OCI-LY1 (cell line): ENCODE results near the gene C9orf78.

Source experiments
- H2AFZ ChIP-seq: fragments of 200-600 bp; sonication (generic), shearing (Covaris generic); 2 replicates; pipeline ENCODE4 v1.6.0; 2014; ENCODE audit warnings: antibody characterized with exemption, mild to moderate bottlenecking, low read length
- H3F3A ChIP-seq: fragments of 200-600 bp; sonication (generic), shearing (Covaris generic); 2 replicates; pipeline ENCODE4 v1.6.0; 2014; ENCODE audit warnings: mild to moderate bottlenecking, antibody characterized with exemption, low read length, moderate library complexity; ENCODE audit not compliant: insufficient read depth
- H3K27ac ChIP-seq: fragments of 200-600 bp; sonication (generic); 2 replicates; pipeline ENCODE4 v1.5.1; 2014; ENCODE audit warnings: low read length, mixed run types, mild to moderate bottlenecking, low read depth; ENCODE audit not compliant: poor library complexity, severe bottlenecking
- H3K27me3 ChIP-seq: fragments of 200-600 bp; sonication (generic); 2 replicates; pipeline ENCODE4 v1.6.0; 2014; ENCODE audit warnings: antibody characterized with exemption, mild to moderate bottlenecking, low read length, moderate library complexity; ENCODE audit not compliant: insufficient read depth
- H3K36me3 ChIP-seq: fragments of 200-600 bp; sonication (generic); 2 replicates; pipeline ENCODE4 v1.6.1; 2014; ENCODE audit warnings: mild to moderate bottlenecking, antibody characterized with exemption, low read length, moderate library complexity, mixed read lengths; ENCODE audit not compliant: insufficient read depth
- H3K4me1 ChIP-seq: fragments of 200-600 bp; sonication (generic); 2 replicates; pipeline ENCODE4 v1.5.1; 2014; ENCODE audit warnings: mild to moderate bottlenecking, low read length, moderate library complexity; ENCODE audit not compliant: insufficient read depth, severe bottlenecking
- H3K4me2 ChIP-seq: fragments of 200-600 bp; sonication (generic), shearing (Covaris generic); 2 replicates; pipeline ENCODE4 v1.6.1; 2014; ENCODE audit warnings: low read length
- H3K4me3 ChIP-seq: fragments of 200-600 bp; sonication (generic); 2 replicates; pipeline ENCODE4 v1.5.1; 2014; ENCODE audit warnings: low read length, low read depth, mild to moderate bottlenecking, mixed read lengths; ENCODE audit not compliant: poor library complexity, severe bottlenecking
- H3K79me2 ChIP-seq: fragments of 200-600 bp; shearing (Covaris generic); 2 replicates; pipeline ENCODE4 v1.6.1; 2016; ENCODE audit warnings: mixed run types, low read length, mixed read lengths; ENCODE audit not compliant: insufficient read depth
- H3K9ac ChIP-seq: fragments of 200-600 bp; sonication (generic), shearing (Covaris generic); 2 replicates; pipeline ENCODE4 v1.6.1; 2014; ENCODE audit warnings: mild to moderate bottlenecking, low read length, mixed read lengths
- H3K9me2 ChIP-seq: fragments of 200-600 bp; sonication (generic), shearing (Covaris generic); 2 replicates; pipeline ENCODE4 v1.6.1; 2014; ENCODE audit warnings: low read depth, mild to moderate bottlenecking, low read length, mixed read lengths
- H3K9me3 ChIP-seq: fragments of 200-600 bp; shearing (Covaris generic); 2 replicates; pipeline ENCODE4 v1.6.1; 2014; ENCODE audit warnings: low read length, mixed read lengths
- H4K20me1 ChIP-seq: fragments of 200-600 bp; sonication (generic), shearing (Covaris generic); 2 replicates; pipeline ENCODE4 v1.6.0; 2016; ENCODE audit warnings: mild to moderate bottlenecking, low read length; ENCODE audit not compliant: insufficient read depth
- CTCF ChIP-seq: fragments of 200-600 bp; sonication (generic), shearing (Covaris generic); IDR thresholded peaks from 2 replicates; pipeline ENCODE4 v1.5.1; 2017; ENCODE audit warnings: mild to moderate bottlenecking, antibody characterized with exemption, low read length, moderate library complexity, mixed read lengths
- EZH2 ChIP-seq: fragments of 200-600 bp; sonication (generic), shearing (Covaris generic); IDR thresholded peaks from 2 replicates; pipeline ENCODE4 v1.8.0; 2017; ENCODE audit warnings: borderline replicate concordance, mixed run types, mild to moderate bottlenecking, antibody characterized with exemption, low read length, moderate library complexity, mixed read lengths

C9orf78 gene

GRCh38 chr9:129781131-129781530 lies 53.9 kb downstream of the C9orf78 start:
- Histone ChIP-seq H3K4me2 (no peak overlapping the region), H3K4me3 (no peak overlapping the region), H3K9me3 (no peaks in the 10 kb centered on the region), H2AFZ (no peak overlapping the region), H3K36me3 (no peaks in the 10 kb centered on the region), H3F3A (no peaks in the 10 kb centered on the region), H3K79me2 (no peaks in the 10 kb centered on the region), H3K9ac (no peak overlapping the region), H3K4me1 (no peaks in the 10 kb centered on the region), H3K9me2 (no peaks in the 10 kb centered on the region), H3K27me3 (0 out of 2 replicates have a peak, but pooled peaks cover 4% of the 10 kb centered on the region), H4K20me1 (no peaks in the 10 kb centered on the region), H3K27ac (no peak overlapping the region)
- TF ChIP-seq CTCF = no peak
- no peak for TF ChIP-seq EZH2

- H3K9me3 ChIP-seq = no peaks in the 10 kb centered on the region
- H3K27me3 ChIP-seq = 0 out of 2 replicates have a peak, but pooled peaks cover 6% of the 10 kb centered on the region
- no peak overlapping the region for H3K9ac ChIP-seq
- no peak overlapping the region for H3K27ac ChIP-seq
- no peaks in the 10 kb centered on the region for H3K4me1 ChIP-seq
- H2AFZ ChIP-seq = no peak overlapping the region
- no peaks in the 10 kb centered on the region for H3K79me2 ChIP-seq
- H3K4me2 ChIP-seq = no peak overlapping the region
- TF ChIP-seq EZH2 (no peak), CTCF (no peak)
- no peaks in the 10 kb centered on the region for H3K36me3 ChIP-seq
- H4K20me1 ChIP-seq = no peaks in the 10 kb centered on the region
- H3F3A ChIP-seq = no peaks in the 10 kb centered on the region
- H3K4me3 ChIP-seq = no peak overlapping the region
- no peaks in the 10 kb centered on the region for H3K9me2 ChIP-seq
Observed at GRCh38 chr9:129779560-129780190, 55.4 kb downstream of the C9orf78 start.

- Histone ChIP-seq H4K20me1 (no peaks in the 10 kb centered on the region), H3K27ac (no peak overlapping the region), H3K9me2 (no peaks in the 10 kb centered on the region), H3K9ac (no peak overlapping the region), H3K4me1 (no peaks in the 10 kb centered on the region), H3K9me3 (no peaks in the 10 kb centered on the region), H3K4me3 (no peak overlapping the region), H3K27me3 (0 out of 2 replicates have a peak, but pooled peaks cover 10% of the 10 kb centered on the region), H3K79me2 (no peaks in the 10 kb centered on the region), H3F3A (no peaks in the 10 kb centered on the region), H3K36me3 (no peaks in the 10 kb centered on the region), H3K4me2 (no peak overlapping the region), H2AFZ (no peak overlapping the region)
- TF ChIP-seq EZH2 = no peak
- TF ChIP-seq CTCF = no peak
Observed at GRCh38 chr9:129778469-129778868, 56.6 kb downstream of the C9orf78 start.
